Activated T-cell treated with anti-CD3 and anti-CD28 coated beads, Interleukin-2, amount 50 U/mL, for 72 hours (primary cell): ENCODE results near the gene PDE4DIP. TPM values are rescaled to one million over a fixed set of nuclear protein-coding genes. Genes with fewer than 3 reads are reported as not detected.
"Not testable (repeated sequence)": the region's sequence is repeated elsewhere in the genome, so short reads cannot be mapped to it uniquely, and the experiment has no call there.

ENCODE experiments used
- ATAC-seq, 2 donors: fragments of 150-1000 bp; cut with Tn5 transposase; replicated peaks in 1 of 2; 2 replicates each; pipeline ENCODE4 v1.10.0; 2021; ENCODE audit warnings: moderate library complexity in 2 of 2, mild to moderate bottlenecking in 1 of 2
- DNase-seq, 2 donors: peaks; one replicate each; pipeline ENCODE4 v3.0.0; 2021 to 2022; ENCODE audit warnings: mixed read lengths in 1 of 2
- H3K27ac Mint-ChIP-seq: one replicate; pipeline ENCODE4 v1.8.0; 2022; ENCODE audit warnings: mild to moderate bottlenecking, moderate library complexity, mixed read lengths
- H3K27me3 Mint-ChIP-seq: one replicate; pipeline ENCODE4 v1.8.0; 2022; ENCODE audit warnings: low read depth, mixed read lengths
- H3K36me3 Mint-ChIP-seq, 2 donors: one replicate each; pipeline ENCODE4 v1.8.0; 2022; ENCODE audit warnings: mixed read lengths in 2 of 2, mild to moderate bottlenecking in 1 of 2; ENCODE audit not compliant: insufficient read depth in 2 of 2
- H3K4me1 Mint-ChIP-seq: one replicate; pipeline ENCODE4 v1.8.0; 2022; ENCODE audit warnings: low read depth, mixed read lengths
- H3K4me3 Mint-ChIP-seq, 2 donors: one replicate each; pipeline ENCODE4 v1.8.0; 2022; ENCODE audit warnings: mild to moderate bottlenecking in 2 of 2, mixed read lengths in 2 of 2, moderate library complexity in 2 of 2
- H3K9me3 Mint-ChIP-seq, 2 donors: one replicate each; pipeline ENCODE4 v1.8.0; 2022; ENCODE audit warnings: mixed read lengths in 2 of 2
- total RNA-seq, 2 donors: library from RNA; stranded (reverse); gene quantifications; one replicate each; pipeline ENCODE4 v1.2.3, GENCODE V29; 2022

The PDE4DIP gene
- total RNA-seq, 2 donors from 2014 or later = 55.7 to 63.8 TPM

DNA sequence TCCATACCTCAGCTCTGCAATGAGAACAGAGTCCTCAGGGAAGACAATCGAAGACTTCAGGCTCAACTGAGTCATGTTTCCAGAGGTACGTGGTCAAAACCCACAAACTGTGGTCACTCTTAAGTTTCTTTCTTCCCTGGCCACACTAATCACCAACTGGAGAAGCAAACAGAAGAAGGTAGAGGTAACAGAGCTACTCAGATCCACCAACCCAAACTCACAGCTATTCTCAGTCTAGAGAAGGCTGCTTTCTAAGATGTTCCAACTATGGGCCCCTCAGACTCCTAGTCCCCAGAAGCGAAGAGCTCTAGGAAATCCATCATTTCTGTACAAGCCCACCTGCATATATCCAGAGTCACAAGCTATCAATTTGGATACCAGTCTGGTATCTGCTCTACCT is 174.3 kb downstream of the PDE4DIP start:
- H3K27ac Mint-ChIP-seq, H3K27me3 Mint-ChIP-seq, H3K4me1 Mint-ChIP-seq, H3K36me3 Mint-ChIP-seq, H3K9me3 Mint-ChIP-seq, ATAC-seq, H3K4me3 Mint-ChIP-seq, DNase-seq: not testable (repeated sequence)

DNA sequence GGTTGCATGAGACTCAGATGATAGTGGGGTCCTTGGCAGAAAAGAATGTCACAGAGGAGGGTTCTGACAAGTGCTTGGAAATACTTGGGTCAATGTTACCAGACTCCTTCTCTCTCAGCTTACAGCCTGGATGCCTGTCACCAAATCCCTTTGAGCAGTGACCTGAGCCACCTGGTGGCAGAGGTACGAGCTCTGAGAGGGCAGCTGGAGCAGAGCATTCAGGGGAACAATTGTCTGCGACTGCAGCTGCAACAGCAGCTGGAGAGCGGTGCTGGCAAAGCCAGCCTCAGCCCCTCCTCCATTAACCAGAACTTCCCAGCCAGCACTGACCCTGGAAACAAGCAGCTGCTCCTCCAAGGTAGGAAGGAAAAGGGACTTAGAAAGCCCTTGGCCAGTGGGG is 180.1 kb downstream of the PDE4DIP start:
- not testable (repeated sequence) for H3K4me1 Mint-ChIP-seq, H3K27me3 Mint-ChIP-seq, H3K36me3 Mint-ChIP-seq, H3K27ac Mint-ChIP-seq, H3K4me3 Mint-ChIP-seq, ATAC-seq, DNase-seq, H3K9me3 Mint-ChIP-seq

DNA sequence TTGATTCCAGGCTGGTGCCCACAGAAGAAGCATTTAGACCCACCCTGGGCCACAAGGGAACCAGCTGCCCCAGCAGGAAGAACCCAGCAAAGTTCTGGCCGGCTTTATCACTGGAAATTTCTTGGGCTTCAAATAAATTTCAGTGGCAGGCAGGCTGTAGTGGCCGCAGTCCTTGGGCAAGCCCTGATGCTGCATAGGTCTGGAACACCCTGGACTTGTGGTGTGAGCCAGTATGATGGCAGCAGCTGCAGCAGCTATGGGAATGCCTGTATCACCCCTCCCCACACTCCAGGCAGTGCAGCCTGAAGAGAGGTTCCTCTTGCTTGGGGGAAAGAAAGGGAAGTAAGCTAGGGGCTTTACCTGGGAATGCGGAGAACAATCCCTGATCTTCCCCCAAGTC is 189.7 kb downstream of the PDE4DIP start:
- not testable (repeated sequence) for H3K9me3 Mint-ChIP-seq, ATAC-seq, H3K27ac Mint-ChIP-seq, H3K4me3 Mint-ChIP-seq, H3K36me3 Mint-ChIP-seq, DNase-seq, H3K4me1 Mint-ChIP-seq, H3K27me3 Mint-ChIP-seq

DNA sequence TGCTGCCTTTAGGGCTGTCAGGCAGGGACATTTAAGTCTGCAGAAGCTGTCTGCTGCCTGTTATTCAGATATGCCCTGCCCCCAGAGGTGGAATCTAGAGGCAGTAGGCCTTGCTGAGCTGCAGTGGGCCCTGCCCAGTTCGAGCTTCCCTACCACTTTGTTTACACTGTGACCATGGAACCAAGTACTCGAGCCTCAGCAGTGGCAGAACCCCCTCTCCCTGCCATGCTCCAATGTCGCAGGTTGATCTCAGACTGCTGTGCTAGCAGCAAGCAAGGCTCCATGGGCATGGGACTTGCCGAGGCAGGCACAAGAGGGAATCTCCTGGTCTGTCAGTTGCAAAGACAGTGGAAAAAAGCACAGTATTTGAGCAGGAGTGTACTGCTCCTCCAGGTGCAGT is 198.8 kb downstream of the PDE4DIP start:
- H3K36me3 Mint-ChIP-seq, H3K9me3 Mint-ChIP-seq, H3K27ac Mint-ChIP-seq, H3K4me3 Mint-ChIP-seq, H3K27me3 Mint-ChIP-seq, ATAC-seq, H3K4me1 Mint-ChIP-seq, DNase-seq: not testable (repeated sequence)

DNA sequence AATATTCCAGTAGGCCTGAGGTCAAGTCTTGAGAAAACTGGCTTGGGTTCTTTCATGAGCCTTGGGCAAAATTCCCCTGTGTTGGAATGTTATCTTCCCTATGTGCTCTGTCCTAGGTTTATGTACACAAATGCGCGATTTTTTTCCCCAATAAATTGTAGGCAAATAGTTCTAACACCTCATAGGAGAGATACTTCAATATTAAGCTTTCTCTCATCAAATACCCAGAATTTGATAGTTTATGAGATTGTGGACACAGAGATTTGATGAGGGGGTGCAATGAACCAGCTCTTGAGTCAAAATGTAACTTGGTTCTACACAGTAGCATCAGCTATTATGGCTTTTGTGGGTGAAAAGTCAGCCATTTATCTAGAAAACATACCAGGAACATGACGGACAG is 220.4 kb downstream of the PDE4DIP start:
- not testable (repeated sequence) for H3K9me3 Mint-ChIP-seq, H3K27me3 Mint-ChIP-seq, H3K4me1 Mint-ChIP-seq, H3K36me3 Mint-ChIP-seq, ATAC-seq, H3K27ac Mint-ChIP-seq, DNase-seq, H3K4me3 Mint-ChIP-seq

DNA sequence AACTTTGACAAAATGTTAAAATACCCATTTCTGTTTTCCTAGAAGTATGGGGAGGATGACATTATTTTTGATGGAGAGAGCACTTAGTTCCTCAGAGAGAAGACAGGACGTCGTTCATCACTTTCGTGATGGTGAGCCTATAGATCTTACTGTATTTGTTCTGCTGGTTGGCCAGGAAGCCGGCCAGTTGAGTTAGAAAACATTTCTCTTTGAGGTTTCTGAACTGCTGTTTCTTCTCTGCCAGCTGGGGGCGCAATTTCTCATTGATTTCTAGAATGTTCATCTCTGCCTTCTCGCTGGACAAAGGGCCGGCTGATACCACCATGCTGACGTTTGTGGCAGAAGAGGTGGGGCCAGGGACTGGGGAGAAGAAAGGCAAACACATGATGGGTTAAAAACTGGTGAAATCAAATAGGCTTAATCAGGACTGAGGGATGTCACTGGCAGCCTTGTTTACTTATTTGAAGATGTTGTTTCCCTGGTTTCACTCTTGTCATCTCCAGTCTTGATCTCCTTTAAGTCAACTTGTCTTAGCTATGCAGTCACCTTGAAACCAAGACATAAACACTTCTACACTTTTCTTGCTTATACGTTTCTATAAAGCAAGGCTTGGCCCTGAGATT is 231.4 kb downstream of the PDE4DIP start:
- ATAC-seq, H3K4me1 Mint-ChIP-seq, H3K9me3 Mint-ChIP-seq, H3K27ac Mint-ChIP-seq, H3K36me3 Mint-ChIP-seq, H3K4me3 Mint-ChIP-seq, DNase-seq, H3K27me3 Mint-ChIP-seq: not testable (repeated sequence)

Other genes starting within 250 kb of the PDE4DIP start
- gene NBPF14, start 248.4 kb upstream of the PDE4DIP start, total RNA-seq = 10 to 100 TPM; 19.8 to 20.0 TPM
- under 1 TPM in 1 of 2 donors, not detected in 1; 0.65 TPM for gene NUDT4B, start 95.7 kb upstream of the PDE4DIP start, total RNA-seq